GM10266 (cell line): ENCODE measurements around the gene DOCK2.
A peak's percentile ranks its signal among the peaks of the same experiment; 100 is the strongest.

ENCODE experiments used
- DNase-seq: peaks from one replicate; pipeline ENCODE4 v3.0.0; 2012; ENCODE audit errors: extremely low spot score
- CTCF ChIP-seq: IDR thresholded peaks from 2 replicates; pipeline ENCODE4 v1.5.1; 2012; ENCODE audit warnings: mild to moderate bottlenecking, low read depth; ENCODE audit not compliant: control insufficient read depth, insufficient read depth; ENCODE audit errors: missing control alignments

Gene DOCK2

GRCh38 chr5:169973056-169973455, 336.0 kb downstream of the DOCK2 start:
- DNase-seq: no peak
- TF ChIP-seq CTCF: no peak

- TF ChIP-seq CTCF: no peak
- DNase-seq: no peak
Observed at GRCh38 chr5:169974121-169974770, 337.2 kb downstream of the DOCK2 start.

- TF ChIP-seq CTCF: no peak
- DNase-seq: no peak
Observed at GRCh38 chr5:169978714-169979113, 341.6 kb downstream of the DOCK2 start.

GRCh38 chr5:169979871-169980270, 342.8 kb downstream of the DOCK2 start:
- no peak for DNase-seq
- no peak for TF ChIP-seq CTCF

- peak; percentile 57 for TF ChIP-seq CTCF
- peak; percentile 33 for DNase-seq
Observed at GRCh38 chr5:169980418-169981053, 343.5 kb downstream of the DOCK2 start, which contains the start of gene INSYN2B. Gene INSYN2B, minus strand, starts transcription at chr5:169980495. Its CDS starts 96,597 bp downstream, at chr5:169883898.

- TF ChIP-seq CTCF: no peak
- DNase-seq: no peak
Observed at GRCh38 chr5:169988206-169988605, 351.1 kb downstream of the DOCK2 start.

GRCh38 chr5:169988947-169989346, 351.9 kb downstream of the DOCK2 start:
- no peak for TF ChIP-seq CTCF
- DNase-seq: no peak
